ENCODE measurements around the gene GOLGA1.
"Not testable (repeated sequence)": the region's sequence is repeated elsewhere in the genome, so short reads cannot be mapped to it uniquely, and the experiment has no call there.

GOLGA1 gene

GRCh38 chr9:124855944-124856765, 84.7 kb downstream of the GOLGA1 start:
- DNase-seq = no peak

GRCh38 chr9:124855566-124855943, 85.3 kb downstream of the GOLGA1 start:
- DNase-seq = no peak

GRCh38 chr9:124854822-124855221, 86.1 kb downstream of the GOLGA1 start:
- no peak for DNase-seq

- no peak for DNase-seq
These were observed 86.7 kb downstream of the GOLGA1 start for GRCh38 chr9:124854161-124854560.

- DNase-seq = no peak
These were observed 87.2 kb downstream of the GOLGA1 start for GRCh38 chr9:124853605-124854143.

GRCh38 chr9:124852829-124853531, 87.9 kb downstream of the GOLGA1 start, which contains the start of gene WDR38:
Gene WDR38 (plus strand): TSS chr9:124853460. CDS start chr9:124853532, 72 bp downstream.
- peak; percentile 92 to 93 for DNase-seq

GRCh38 chr9:124852121-124852828, 88.6 kb downstream of the GOLGA1 start:
- no peak for DNase-seq

- DNase-seq = no peak
These were observed 91.1 kb downstream of the GOLGA1 start for GRCh38 chr9:124849801-124850200.

- no peak for DNase-seq
These were observed 93.9 kb downstream of the GOLGA1 start for GRCh38 chr9:124846969-124847368.

GRCh38 chr9:124846467-124846866, 94.4 kb downstream of the GOLGA1 start:
- DNase-seq = not testable (repeated sequence)

GRCh38 chr9:124844291-124844690, 96.6 kb downstream of the GOLGA1 start:
- DNase-seq = no peak

- DNase-seq = no peak
These were observed 97.3 kb downstream of the GOLGA1 start for GRCh38 chr9:124843456-124844034.

- no peak for DNase-seq
These were observed 99.6 kb downstream of the GOLGA1 start for GRCh38 chr9:124841075-124841821.

GRCh38 chr9:124840300-124840833, 100.5 kb downstream of the GOLGA1 start:
- no peak for DNase-seq

- no peak for DNase-seq
These were observed 101.1 kb downstream of the GOLGA1 start for GRCh38 chr9:124839612-124840299.

GRCh38 chr9:124838567-124839275, 102.2 kb downstream of the GOLGA1 start:
- not testable (repeated sequence) for DNase-seq

GRCh38 chr9:124838132-124838531, 102.8 kb downstream of the GOLGA1 start:
- DNase-seq = not testable (repeated sequence)

- no peak for DNase-seq
These were observed 105.8 kb downstream of the GOLGA1 start for GRCh38 chr9:124835026-124835557.

- DNase-seq = no peak
These were observed 106.3 kb downstream of the GOLGA1 start for GRCh38 chr9:124834591-124834990.
